ENCODE measurements around the gene BACH2. TPM values are rescaled to one million over a fixed set of nuclear protein-coding genes. Genes with fewer than 3 reads are reported as not detected.

The BACH2 gene
- total and polyA plus RNA-seq, 10 of the 15 experiments (the other 5 are each of a cell fraction or from before 2014, with no cell fraction given) = 0.03 to 0.28 (median 0.04) TPM; not detected in 3

DNA sequence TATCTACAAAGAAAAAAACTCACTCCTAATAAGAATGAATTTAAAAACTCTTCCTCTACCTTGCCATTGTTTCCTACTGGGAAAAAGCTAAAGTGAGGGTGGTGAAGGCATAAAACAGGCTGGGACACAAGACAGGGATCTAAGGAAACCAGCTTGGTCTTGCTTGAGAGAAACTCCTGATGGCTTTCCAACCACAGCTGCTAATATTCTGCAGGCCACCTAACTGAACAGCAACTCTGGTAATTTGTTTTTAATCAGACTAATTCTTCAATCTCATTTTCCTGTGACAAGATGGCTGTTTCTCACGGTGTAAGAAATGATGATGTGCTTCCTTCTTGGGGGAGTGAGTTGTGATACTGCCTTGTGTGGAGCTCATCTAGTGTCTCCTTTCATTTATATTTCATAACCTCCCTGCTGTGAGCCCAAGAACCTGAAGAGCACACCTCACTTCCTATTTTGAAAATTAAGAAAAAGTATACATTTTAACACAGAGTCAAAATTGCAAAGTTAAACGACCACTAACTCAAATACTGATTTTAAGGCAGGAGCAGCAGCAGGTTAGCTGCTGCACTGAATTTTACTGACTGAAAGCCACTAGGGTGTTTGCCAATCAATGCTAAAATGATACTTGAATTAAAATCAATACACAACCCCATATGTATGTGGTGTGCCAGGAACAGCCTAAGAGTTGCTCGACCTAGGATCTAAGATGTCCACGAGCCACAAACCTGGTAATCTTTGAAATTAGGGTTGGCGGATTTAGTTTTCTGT is 58.0 kb downstream of the BACH2 start:
- no peak for DNase-seq (ENCODE audit: low read depth, low spot score)
- intact Hi-C loops (cut with micrococcal nuclease; ENCODE audit: unreplicated experiment) = no loop called here
- no TSS peak for BruUV-seq (replicated peaks)

More for the DNA sequence above, 58.0 kb downstream of the BACH2 start:
- in situ Hi-C loops (cut with MboI) = no loop called here
- no peaks in the 10 kb centered on the region for H3K9me3 ChIP-seq (replicated peaks; ENCODE audit: control insufficient read depth, insufficient read depth, low read length)
- H3K27me3 ChIP-seq (replicated peaks in 1 of 2; ENCODE audit: control insufficient read depth in 2 of 2, insufficient read depth in 2 of 2, low read length in 1 of 2) = no peaks in the 10 kb centered on the region; a peak in 1 of 4 replicates
- no peak overlapping the region for H3K9ac ChIP-seq (ENCODE audit: control insufficient read depth, insufficient read depth, low read length)
- no peak overlapping the region for H3K27ac ChIP-seq (ENCODE audit: control insufficient read depth, insufficient read depth)
- TF ChIP-seq MYC (IDR thresholded peaks at IDR 0.05; ENCODE audit: insufficient read depth, insufficient read length, insufficient replicate concordance, low read length, severe bottlenecking) (no peak), ASH2L (IDR thresholded peaks at IDR 0.05; ENCODE audit: borderline replicate concordance, low read depth) (no peak), CBX5 (IDR thresholded peaks at IDR 0.05; ENCODE audit: low read depth) (no peak), ZZZ3 (IDR thresholded peaks at IDR 0.05; ENCODE audit: control insufficient read depth, insufficient read length, low read depth) (no peak), IRF3 (IDR thresholded peaks at IDR 0.05) (no peak)
- POLR2A ChIA-PET = no interaction called here
- H3K79me2 ChIP-seq (ENCODE audit: control insufficient read depth, insufficient read depth, low read length) = no peaks in the 10 kb centered on the region
- H3K4me1 ChIP-seq (ENCODE audit: control insufficient read depth, insufficient read depth, low read length) = no peaks in the 10 kb centered on the region
- FAIRE-seq (no peak), ATAC-seq (no peak)
- H3K4me2 ChIP-seq (ENCODE audit: control insufficient read depth, insufficient read depth) = no peak overlapping the region
- RAD21 ChIA-PET (ENCODE audit: unreplicated experiment) = no interaction called here
- no peaks in the 10 kb centered on the region for H4K20me1 ChIP-seq (ENCODE audit: control insufficient read depth, insufficient read depth)
- H2AFZ ChIP-seq (ENCODE audit: control insufficient read depth, low read depth, low read length) = no peak overlapping the region
- CTCF ChIA-PET = no interaction called here
- WGBS (ENCODE audit: insufficient coverage, insufficient replicate concordance, low lambda C conversion rate, missing lambda C conversion rate) = 28% methylated on average over 5 of the region's 5 CpGs
- no peak overlapping the region for H3K4me3 ChIP-seq
- no peaks in the 10 kb centered on the region for H3K36me3 ChIP-seq (ENCODE audit: control insufficient read depth in 2 of 2, insufficient read depth in 2 of 2, low read length in 1 of 2)
- SMC1A ChIA-PET (ENCODE audit: uncharacterized antibody, unreplicated experiment) = no interaction called here
